Naive B cell (primary cell): Measurements from ENCODE around the gene EFNA2. TPM values are rescaled to one million over a fixed set of nuclear protein-coding genes. Genes with fewer than 3 reads are reported as not detected.

Experiments
- ATAC-seq, 2 donors: fragments of 150-1000 bp; cut with Tn5 transposase; 2 replicates each; pipeline ENCODE4 v1.10.0; 2021; ENCODE audit warnings: low read depth in 2 of 2, mild to moderate bottlenecking in 2 of 2, moderate library complexity in 2 of 2
- DNase-seq: peaks from one replicate; pipeline ENCODE4 v3.0.0; 2022
- H3K27ac Mint-ChIP-seq, 6 donors: one replicate each; pipeline ENCODE4 v1.8.0; 2020 to 2022; ENCODE audit warnings: mild to moderate bottlenecking in 6 of 6, mixed read lengths in 6 of 6, moderate library complexity in 5 of 6, inconsistent platforms in 2 of 6
- H3K27me3 Mint-ChIP-seq, 3 donors: one replicate each; pipeline ENCODE4 v1.8.0; 2021 to 2022; ENCODE audit warnings: mixed read lengths in 3 of 3, mild to moderate bottlenecking in 1 of 3
- H3K36me3 Mint-ChIP-seq, 2 donors: one replicate each; pipeline ENCODE4 v1.8.0; 2020 to 2022; ENCODE audit warnings: mixed read lengths in 2 of 2, inconsistent platforms in 1 of 2, mild to moderate bottlenecking in 1 of 2
- H3K4me1 Mint-ChIP-seq, 3 donors: one replicate each; pipeline ENCODE4 v1.8.0; 2020 to 2022; ENCODE audit warnings: mixed read lengths in 3 of 3, inconsistent platforms in 1 of 3, mild to moderate bottlenecking in 1 of 3, moderate library complexity in 1 of 3
- H3K4me3 Mint-ChIP-seq, 8 donors: one replicate each; pipeline ENCODE4 v1.8.0; 2020 to 2022; ENCODE audit warnings: mild to moderate bottlenecking in 8 of 8, mixed read lengths in 8 of 8, moderate library complexity in 8 of 8, inconsistent platforms in 2 of 8
- H3K9me3 Mint-ChIP-seq, 7 donors: one replicate each; pipeline ENCODE4 v1.8.0; 2020 to 2022; ENCODE audit warnings: mixed read lengths in 7 of 7, mild to moderate bottlenecking in 5 of 7, inconsistent platforms in 2 of 7, moderate library complexity in 1 of 7
- polyA plus RNA-seq, 6 donors: library from polyadenylated mRNA; unstranded; fragments of 300-500 nt; fragmentation: Illumina TruSeq; gene quantifications; one replicate each; pipeline ENCODE4 v1.2.3, GENCODE V29; 2021; ENCODE audit warnings: low read depth in 6 of 6

The EFNA2 gene
- polyA plus RNA-seq, 6 donors from 2014 or later = not detected

DNA sequence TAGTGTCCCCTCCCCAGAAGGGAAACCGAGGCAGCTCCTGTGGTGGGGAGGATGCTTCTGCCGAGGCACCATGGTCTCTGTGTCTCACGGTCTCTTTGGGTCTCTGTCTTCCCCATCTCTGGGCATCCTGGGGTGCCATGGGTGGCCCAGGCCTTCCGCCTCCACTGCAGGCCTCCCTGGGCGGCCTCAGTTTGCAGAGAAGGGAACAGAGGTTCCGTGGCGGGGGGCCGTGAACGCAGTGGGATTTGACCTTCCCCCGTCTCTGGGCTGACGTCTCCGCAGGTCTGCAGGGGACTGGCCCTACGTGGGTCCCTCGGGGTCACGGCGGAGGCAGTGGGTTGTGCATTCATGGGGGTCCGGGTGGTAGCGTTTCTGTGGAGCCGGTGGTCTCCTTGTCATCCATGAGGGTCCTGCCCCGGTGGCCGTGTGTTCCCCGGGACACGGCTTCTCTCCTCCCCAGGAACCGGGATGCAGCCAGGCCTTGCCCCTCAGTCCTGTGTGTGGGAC, 4.6 kb downstream of the EFNA2 start:
- peaks cover 5 to 62% (median 38%) of the 10 kb centered on the region in 3 donors for H3K27me3 Mint-ChIP-seq

GRCh38 chr19:1290703-1291651, 5.3 kb downstream of the EFNA2 start:
- no peak overlapping the region for H3K4me3 Mint-ChIP-seq
- H3K27me3 Mint-ChIP-seq = peaks cover 5 to 60% (median 38%) of the 10 kb centered on the region in 3 donors

More for the DNA sequence above, 4.6 kb downstream of the EFNA2 start:
- Mint-ChIP-seq H3K9me3 (no peaks in the 10 kb centered on the region), H3K4me3 (no peak overlapping the region), H3K4me1 (peaks cover under 1 to 12% (median 10%) of the 10 kb centered on the region in 3 donors), H3K36me3 (no peaks in the 10 kb centered on the region), H3K27ac (no peak overlapping the region)
- ATAC-seq = no peak
- no peak for DNase-seq

DNA sequence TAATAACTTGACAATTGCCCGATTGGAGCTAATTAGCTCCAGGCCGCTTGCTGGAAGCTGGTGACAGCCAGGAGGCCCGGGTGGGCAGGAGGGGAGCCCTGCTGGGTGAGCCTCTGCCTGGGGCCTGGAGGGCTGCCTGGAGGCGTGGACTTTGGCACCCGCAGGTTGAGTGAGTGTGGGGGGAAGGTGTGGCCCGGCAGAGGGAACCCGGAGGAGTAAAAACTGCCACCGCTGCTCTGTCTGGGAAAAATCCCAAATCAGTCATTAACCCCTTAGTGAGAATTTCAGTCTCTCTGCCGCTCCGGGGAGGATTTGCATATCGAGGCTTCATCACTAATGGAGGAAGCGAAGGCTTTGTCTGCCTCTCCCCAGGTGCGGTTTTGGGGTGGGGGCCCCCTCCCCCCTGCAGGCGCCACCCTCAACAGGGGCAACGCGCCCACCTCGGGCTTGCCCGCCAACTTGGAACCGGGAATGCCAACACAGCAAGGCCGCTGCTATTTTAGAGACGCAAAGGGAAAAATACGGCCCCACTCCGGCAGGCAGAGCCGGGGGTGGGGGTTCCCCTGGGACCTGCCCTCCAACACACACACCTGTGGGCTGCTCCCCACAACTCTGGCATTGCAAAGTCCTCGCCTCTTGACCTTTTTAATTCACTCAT, 6.2 kb downstream of the EFNA2 start:
- peak overlapping the region in 1 of 8 donors; percentile 31 for H3K4me3 Mint-ChIP-seq
- ATAC-seq = no peak
- H3K36me3 Mint-ChIP-seq = no peaks in the 10 kb centered on the region
- no peak for DNase-seq
- H3K9me3 Mint-ChIP-seq = no peaks in the 10 kb centered on the region
- no peak overlapping the region for H3K27ac Mint-ChIP-seq
- peaks cover 0 to 7% (median 6%) of the 10 kb centered on the region in 3 donors for H3K4me1 Mint-ChIP-seq
- H3K27me3 Mint-ChIP-seq = peaks cover 5 to 54% (median 30%) of the 10 kb centered on the region in 3 donors

More at GRCh38 chr19:1290703-1291651, 5.3 kb downstream of the EFNA2 start:
- no peak overlapping the region for H3K27ac Mint-ChIP-seq
- H3K4me1 Mint-ChIP-seq = peaks cover 0 to 12% (median 10%) of the 10 kb centered on the region in 3 donors
- H3K36me3 Mint-ChIP-seq = no peaks in the 10 kb centered on the region
- no peak for DNase-seq
- ATAC-seq = no peak
- H3K9me3 Mint-ChIP-seq = no peaks in the 10 kb centered on the region

GRCh38 chr19:1292419-1293151, 6.9 kb downstream of the EFNA2 start:
- H3K9me3 Mint-ChIP-seq = no peaks in the 10 kb centered on the region
- peaks cover 0 to 7% (median 6%) of the 10 kb centered on the region in 3 donors for H3K4me1 Mint-ChIP-seq
- H3K27ac Mint-ChIP-seq = no peak overlapping the region
- H3K27me3 Mint-ChIP-seq = peaks cover 5 to 51% (median 30%) of the 10 kb centered on the region in 3 donors
- peak overlapping the region in 1 of 8 donors; percentile 31 for H3K4me3 Mint-ChIP-seq
- ATAC-seq = no peak
- DNase-seq = no peak
- H3K36me3 Mint-ChIP-seq = no peaks in the 10 kb centered on the region

GRCh38 chr19:1293782-1294604, 8.3 kb downstream of the EFNA2 start:
- peaks cover 3 to 48% (median 29%) of the 10 kb centered on the region in 3 donors for H3K27me3 Mint-ChIP-seq
- peak overlapping the region in 1 of 8 donors; percentile 30 for H3K4me3 Mint-ChIP-seq
- no peak for DNase-seq
- no peak for ATAC-seq
- peaks cover 0 to 7% (median 6%) of the 10 kb centered on the region in 3 donors for H3K4me1 Mint-ChIP-seq
- no peaks in the 10 kb centered on the region for H3K9me3 Mint-ChIP-seq
- no peaks in the 10 kb centered on the region for H3K36me3 Mint-ChIP-seq
- peak overlapping the region in 1 of 6 donors; percentile 71 for H3K27ac Mint-ChIP-seq

- ATAC-seq (no peak), DNase-seq (no peak)
- Mint-ChIP-seq H3K27ac (peak overlapping the region in 1 of 6 donors; percentile 33), H3K9me3 (no peaks in the 10 kb centered on the region), H3K36me3 (no peaks in the 10 kb centered on the region), H3K4me1 (peaks cover 0 to 7% (median 6%) of the 10 kb centered on the region in 3 donors), H3K4me3 (peak overlapping the region in 1 of 8 donors; percentile 30), H3K27me3 (peaks cover 0 to 41% (median 22%) of the 10 kb centered on the region in 3 donors)
These were observed 9.0 kb downstream of the EFNA2 start for GRCh38 chr19:1294688-1295087.

DNA sequence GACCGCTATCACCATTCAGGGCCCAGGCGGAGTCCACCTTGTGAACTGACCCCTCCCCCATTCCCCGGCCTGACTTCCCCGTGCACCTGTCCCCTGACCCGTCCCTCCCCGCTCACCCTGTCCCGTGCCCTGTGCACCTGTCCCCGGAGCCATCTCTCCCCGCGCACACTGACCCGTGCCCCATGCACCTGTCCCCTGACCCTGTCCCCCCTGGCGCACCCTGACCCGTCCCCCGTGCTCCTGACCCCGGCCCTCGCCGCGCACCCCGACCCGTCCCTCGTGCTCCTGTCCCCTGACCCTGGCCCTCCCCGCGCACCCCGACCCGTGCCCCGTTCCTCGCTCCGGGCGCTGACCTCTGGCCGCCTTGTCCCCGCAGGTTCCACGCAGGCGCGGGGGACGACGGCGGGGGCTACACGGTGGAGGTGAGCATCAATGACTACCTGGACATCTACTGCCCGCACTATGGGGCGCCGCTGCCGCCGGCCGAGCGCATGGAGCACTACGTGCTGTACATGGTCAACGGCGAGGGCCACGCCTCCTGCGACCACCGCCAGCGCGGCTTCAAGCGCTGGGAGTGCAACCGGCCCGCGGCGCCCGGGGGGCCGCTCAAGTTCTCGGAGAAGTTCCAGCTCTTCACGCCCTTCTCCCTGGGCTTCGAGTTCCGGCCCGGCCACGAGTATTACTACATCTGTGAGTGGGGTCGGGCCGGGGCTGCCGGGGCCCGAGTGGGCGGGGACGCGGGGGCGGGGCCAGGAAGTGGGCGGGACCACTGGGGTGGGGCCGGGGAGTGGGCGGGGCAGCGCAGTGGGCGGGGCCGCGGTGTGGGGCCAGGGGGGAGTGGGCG, 9.7 kb downstream of the EFNA2 start:
- H3K4me1 Mint-ChIP-seq = peaks cover 0 to 7% (median 6%) of the 10 kb centered on the region in 3 donors
- DNase-seq (no peak), ATAC-seq (peak; percentile 52 to 67)
- H3K27ac Mint-ChIP-seq = no peak overlapping the region
- no peaks in the 10 kb centered on the region for H3K36me3 Mint-ChIP-seq
- H3K4me3 Mint-ChIP-seq = peak overlapping the region in 3 of 8 donors; percentile 24 to 65 (median 49)
- peaks cover 0 to 35% (median 18%) of the 10 kb centered on the region in 3 donors for H3K27me3 Mint-ChIP-seq
- no peaks in the 10 kb centered on the region for H3K9me3 Mint-ChIP-seq

- H3K27ac Mint-ChIP-seq = no peak overlapping the region
- H3K4me3 Mint-ChIP-seq = peak overlapping the region in 2 of 8 donors; percentile 26 to 82
- ATAC-seq (no peak), DNase-seq (no peak)
- no peaks in the 10 kb centered on the region for H3K36me3 Mint-ChIP-seq
- H3K4me1 Mint-ChIP-seq = peaks cover 0 to 7% (median 6%) of the 10 kb centered on the region in 3 donors
- peaks cover 0 to 35% (median 18%) of the 10 kb centered on the region in 3 donors for H3K27me3 Mint-ChIP-seq
- no peaks in the 10 kb centered on the region for H3K9me3 Mint-ChIP-seq
These were observed 10.4 kb downstream of the EFNA2 start for GRCh38 chr19:1296078-1296477.

- H3K9me3 Mint-ChIP-seq = no peaks in the 10 kb centered on the region
- H3K36me3 Mint-ChIP-seq = no peaks in the 10 kb centered on the region
- peak overlapping the region in 1 of 6 donors; percentile 7 for H3K27ac Mint-ChIP-seq
- peak overlapping the region in 1 of 8 donors; percentile 30 for H3K4me3 Mint-ChIP-seq
- no peak for ATAC-seq
- peaks cover 0 to 7% (median 6%) of the 10 kb centered on the region in 3 donors for H3K4me1 Mint-ChIP-seq
- H3K27me3 Mint-ChIP-seq = peaks cover 0 to 35% (median 18%) of the 10 kb centered on the region in 3 donors
- DNase-seq = no peak
These were observed 11.1 kb downstream of the EFNA2 start for GRCh38 chr19:1296575-1297271.

GRCh38 chr19:1298235-1298634, 12.6 kb downstream of the EFNA2 start:
- ATAC-seq (no peak), DNase-seq (no peak)
- H3K4me3 Mint-ChIP-seq = no peak overlapping the region
- H3K4me1 Mint-ChIP-seq = peaks cover 4% of the 10 kb centered on the region in 3 donors
- no peak overlapping the region for H3K27ac Mint-ChIP-seq
- H3K9me3 Mint-ChIP-seq = no peaks in the 10 kb centered on the region
- no peaks in the 10 kb centered on the region for H3K36me3 Mint-ChIP-seq
- H3K27me3 Mint-ChIP-seq = peaks cover 0 to 24% (median 7%) of the 10 kb centered on the region in 3 donors

- Mint-ChIP-seq H3K27ac (no peak overlapping the region), H3K36me3 (no peaks in the 10 kb centered on the region), H3K4me3 (no peak overlapping the region), H3K27me3 (peaks cover 0 to 14% (median 1%) of the 10 kb centered on the region in 3 donors), H3K9me3 (no peaks in the 10 kb centered on the region), H3K4me1 (peaks cover 6 to 13% (median 9%) of the 10 kb centered on the region in 3 donors)
- no peak for DNase-seq
- no peak for ATAC-seq
These were observed 14.1 kb downstream of the EFNA2 start for GRCh38 chr19:1299801-1300200.
